Measurements from ENCODE around the gene RTN3. TPM values are rescaled to one million over a fixed set of nuclear protein-coding genes. Genes with fewer than 3 reads are reported as not detected.

Gene RTN3
- total RNA-seq, 1 donor from 2014 or later, result 56.6 TPM

Other genes starting within 250 kb of the RTN3 start
- not detected for gene PLAAT5, start 190.3 kb upstream of the RTN3 start, total RNA-seq (ENCODE audit: insufficient read depth, low replicate concordance)
- gene LGALS12, start 175.4 kb upstream of the RTN3 start, total RNA-seq (ENCODE audit: insufficient read depth, low replicate concordance), result 0.48 TPM
- not detected for gene PLAAT4, start 144.7 kb upstream of the RTN3 start, total RNA-seq (ENCODE audit: insufficient read depth, low replicate concordance)
- not detected for gene PLAAT2, start 118.1 kb upstream of the RTN3 start, total RNA-seq (ENCODE audit: insufficient read depth, low replicate concordance)
- gene PLAAT3, start 67.1 kb upstream of the RTN3 start, total RNA-seq (ENCODE audit: insufficient read depth, low replicate concordance), result 7.5 TPM
- gene ATL3, start 10.1 kb upstream of the RTN3 start, total RNA-seq (ENCODE audit: insufficient read depth, low replicate concordance), result 153 TPM
- 14.9 TPM for gene ZFTA, start 87.3 kb downstream of the RTN3 start, total RNA-seq (ENCODE audit: insufficient read depth, low replicate concordance)
- 6.0 TPM for gene SPINDOC, start 132.0 kb downstream of the RTN3 start, total RNA-seq (ENCODE audit: insufficient read depth, low replicate concordance)
- 10.8 TPM for gene MARK2, start 157.6 kb downstream of the RTN3 start, total RNA-seq (ENCODE audit: insufficient read depth, low replicate concordance)
- gene RCOR2, start 235.7 kb downstream of the RTN3 start, total RNA-seq (ENCODE audit: insufficient read depth, low replicate concordance), result 3.4 TPM